SK-N-SH (cell line): ENCODE measurements around the gene CDC73.

Source experiments
- CTCF ChIP-seq: fragments of 200-600 bp; sonication (generic); IDR thresholded peaks from 2 replicates; pipeline ENCODE4 v1.6.1; 2017; ENCODE audit warnings: antibody characterized with exemption, mild to moderate bottlenecking, moderate library complexity
- MAX ChIP-seq: IDR thresholded peaks from 2 replicates; pipeline ENCODE4 v1.4.0; 2012; ENCODE audit warnings: low read depth
- POLR2AphosphoS5 ChIP-seq: IDR thresholded peaks from 2 replicates; pipeline ENCODE4 v1.6.1; 2012; ENCODE audit warnings: low read depth, low read length
- RFX5 ChIP-seq: IDR thresholded peaks from 2 replicates; pipeline ENCODE4 v1.6.1; 2012; ENCODE audit warnings: mild to moderate bottlenecking, improper control_type of control experiment, low read length
- SMC3 ChIP-seq: IDR thresholded peaks from 2 replicates; pipeline ENCODE4 v1.6.1; 2012; ENCODE audit warnings: low read depth, low read length, improper control_type of control experiment
- TAF1 ChIP-seq: IDR thresholded peaks from 2 replicates; pipeline ENCODE4 v1.6.1; 2012; ENCODE audit warnings: low read depth, mild to moderate bottlenecking, low read length, moderate library complexity, borderline replicate concordance
- TF ChIP-seq, protein P1 (sequence below): IDR thresholded peaks from 2 replicates; pipeline ENCODE4 v1.6.1; 2012; ENCODE audit warnings: mild to moderate bottlenecking, low read depth, low read length, moderate library complexity
- TF ChIP-seq, protein P2 (sequence below): fragments of 150-350 bp; IDR thresholded peaks from 2 replicates; pipeline ENCODE4 v1.6.1; 2016; ENCODE audit warnings: mild to moderate bottlenecking, low read depth, low read length

GRCh38 chr1:193260896-193261295, 139.1 kb downstream of the CDC73 start:
- no peak for TF ChIP-seq CTCF
- TF ChIP-seq RFX5: no peak
- TF ChIP-seq, protein P1, sequence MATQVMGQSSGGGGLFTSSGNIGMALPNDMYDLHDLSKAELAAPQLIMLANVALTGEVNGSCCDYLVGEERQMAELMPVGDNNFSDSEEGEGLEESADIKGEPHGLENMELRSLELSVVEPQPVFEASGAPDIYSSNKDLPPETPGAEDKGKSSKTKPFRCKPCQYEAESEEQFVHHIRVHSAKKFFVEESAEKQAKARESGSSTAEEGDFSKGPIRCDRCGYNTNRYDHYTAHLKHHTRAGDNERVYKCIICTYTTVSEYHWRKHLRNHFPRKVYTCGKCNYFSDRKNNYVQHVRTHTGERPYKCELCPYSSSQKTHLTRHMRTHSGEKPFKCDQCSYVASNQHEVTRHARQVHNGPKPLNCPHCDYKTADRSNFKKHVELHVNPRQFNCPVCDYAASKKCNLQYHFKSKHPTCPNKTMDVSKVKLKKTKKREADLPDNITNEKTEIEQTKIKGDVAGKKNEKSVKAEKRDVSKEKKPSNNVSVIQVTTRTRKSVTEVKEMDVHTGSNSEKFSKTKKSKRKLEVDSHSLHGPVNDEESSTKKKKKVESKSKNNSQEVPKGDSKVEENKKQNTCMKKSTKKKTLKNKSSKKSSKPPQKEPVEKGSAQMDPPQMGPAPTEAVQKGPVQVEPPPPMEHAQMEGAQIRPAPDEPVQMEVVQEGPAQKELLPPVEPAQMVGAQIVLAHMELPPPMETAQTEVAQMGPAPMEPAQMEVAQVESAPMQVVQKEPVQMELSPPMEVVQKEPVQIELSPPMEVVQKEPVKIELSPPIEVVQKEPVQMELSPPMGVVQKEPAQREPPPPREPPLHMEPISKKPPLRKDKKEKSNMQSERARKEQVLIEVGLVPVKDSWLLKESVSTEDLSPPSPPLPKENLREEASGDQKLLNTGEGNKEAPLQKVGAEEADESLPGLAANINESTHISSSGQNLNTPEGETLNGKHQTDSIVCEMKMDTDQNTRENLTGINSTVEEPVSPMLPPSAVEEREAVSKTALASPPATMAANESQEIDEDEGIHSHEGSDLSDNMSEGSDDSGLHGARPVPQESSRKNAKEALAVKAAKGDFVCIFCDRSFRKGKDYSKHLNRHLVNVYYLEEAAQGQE: no peak
- TF ChIP-seq TAF1: no peak
- no peak for TF ChIP-seq POLR2AphosphoS5
- TF ChIP-seq, protein P2, sequence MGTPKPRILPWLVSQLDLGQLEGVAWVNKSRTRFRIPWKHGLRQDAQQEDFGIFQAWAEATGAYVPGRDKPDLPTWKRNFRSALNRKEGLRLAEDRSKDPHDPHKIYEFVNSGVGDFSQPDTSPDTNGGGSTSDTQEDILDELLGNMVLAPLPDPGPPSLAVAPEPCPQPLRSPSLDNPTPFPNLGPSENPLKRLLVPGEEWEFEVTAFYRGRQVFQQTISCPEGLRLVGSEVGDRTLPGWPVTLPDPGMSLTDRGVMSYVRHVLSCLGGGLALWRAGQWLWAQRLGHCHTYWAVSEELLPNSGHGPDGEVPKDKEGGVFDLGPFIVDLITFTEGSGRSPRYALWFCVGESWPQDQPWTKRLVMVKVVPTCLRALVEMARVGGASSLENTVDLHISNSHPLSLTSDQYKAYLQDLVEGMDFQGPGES: no peak
- TF ChIP-seq MAX: no peak
- no peak for TF ChIP-seq SMC3
